GM21737 (cell line): Measurements from ENCODE around the gene TESK1.

Experiments used
- ATAC-seq: cut with Tn5 transposase; IDR thresholded peaks from one replicate; pipeline ENCODE4 v1.9.1; 2021; ENCODE audit warnings: mild to moderate bottlenecking, moderate library complexity; ENCODE audit not compliant: unreplicated experiment

The TESK1 gene

GRCh38 chr9:35604578-35605350, at the start of gene TESK1:
Gene TESK1, plus strand, starts transcription at chr9:35605262. Its CDS starts 358 bp downstream, at chr9:35605620.
- ATAC-seq, result peak; percentile 47

GRCh38 chr9:35555881-35556280, 49.2 kb upstream of the TESK1 start:
- no peak for ATAC-seq

- no peak for ATAC-seq
Measured at GRCh38 chr9:35556776-35557175, 48.3 kb upstream of the TESK1 start.

- no peak for ATAC-seq
Measured at GRCh38 chr9:35557320-35557719, 47.7 kb upstream of the TESK1 start.

GRCh38 chr9:35558185-35558584, 46.9 kb upstream of the TESK1 start:
- no peak for ATAC-seq

- ATAC-seq, result no peak
Measured at GRCh38 chr9:35559792-35560530, 45.1 kb upstream of the TESK1 start.

GRCh38 chr9:35560625-35561337, 44.3 kb upstream of the TESK1 start:
- no peak for ATAC-seq

GRCh38 chr9:35561468-35562261, 43.4 kb upstream of the TESK1 start:
- ATAC-seq, result no peak

- ATAC-seq, result no peak
Measured at GRCh38 chr9:35562895-35563780, 41.9 kb upstream of the TESK1 start.

- ATAC-seq, result no peak
Measured at GRCh38 chr9:35563791-35564197, 41.3 kb upstream of the TESK1 start.

GRCh38 chr9:35564658-35565061, 40.4 kb upstream of the TESK1 start:
- no peak for ATAC-seq

GRCh38 chr9:35566417-35566816, 38.6 kb upstream of the TESK1 start:
- ATAC-seq, result no peak

- no peak for ATAC-seq
Measured at GRCh38 chr9:35568196-35568595, 36.9 kb upstream of the TESK1 start.

- ATAC-seq, result no peak
Measured at GRCh38 chr9:35569206-35569605, 35.9 kb upstream of the TESK1 start.

- ATAC-seq, result no peak
Measured at GRCh38 chr9:35570709-35571504, 34.2 kb upstream of the TESK1 start.

GRCh38 chr9:35574578-35575122, 30.4 kb upstream of the TESK1 start:
- ATAC-seq, result no peak

- no peak for ATAC-seq
Measured at GRCh38 chr9:35575478-35575877, 29.6 kb upstream of the TESK1 start.

GRCh38 chr9:35577486-35577885, 27.6 kb upstream of the TESK1 start:
- ATAC-seq, result no peak

GRCh38 chr9:35579130-35579529, 25.9 kb upstream of the TESK1 start:
- no peak for ATAC-seq
